Gastrocnemius medialis (tissue), 4 donors: ENCODE measurements around the gene PPP1R17.

Source experiments
- CTCF ChIP-seq, 5 experiments: fragments of 450-650 bp in 3 of 5; fragments of 200-600 bp in 2 of 5; sonication (generic) in 2 of 5; IDR thresholded peaks in 4 of 5; conservative IDR thresholded peaks in 1 of 5; 1 replicate in 4 of 5; 2 replicates in 1 of 5; pipeline ENCODE4 v1.5.1; 2016 to 2019; ENCODE audit warnings: antibody characterized with exemption in 5 of 5, mild to moderate bottlenecking in 3 of 5, moderate library complexity in 3 of 5
- POLR2A ChIP-seq, 2 donors: fragments of 450-650 bp; IDR thresholded peaks; one replicate each; pipeline ENCODE4 v1.6.1; 2017; ENCODE audit warnings: antibody characterized with exemption in 2 of 2, mild to moderate bottlenecking in 2 of 2, moderate library complexity in 2 of 2

DNA sequence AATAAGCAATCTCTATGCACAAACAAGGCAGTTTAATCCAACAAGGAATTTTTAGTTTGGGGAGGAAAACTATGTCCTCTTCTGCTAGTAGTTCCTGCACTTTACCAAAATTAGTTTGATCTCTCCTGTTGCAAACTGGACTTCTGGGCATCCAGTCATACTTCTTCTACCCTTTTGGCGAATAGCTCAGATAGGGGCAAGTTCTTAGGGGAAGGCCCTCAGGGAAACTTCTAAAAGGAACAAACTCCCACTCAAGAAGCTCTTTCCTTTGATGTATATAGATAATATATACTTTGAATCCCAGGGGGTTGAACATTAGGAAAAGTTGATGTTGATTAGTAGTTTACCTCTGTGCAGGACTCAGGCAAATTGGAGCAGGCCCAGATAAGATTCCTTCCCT, 21.5 kb upstream of the PPP1R17 start:
- TF ChIP-seq POLR2A (IDR thresholded peaks at IDR 0.05): no peak
- no peak for TF ChIP-seq CTCF (IDR thresholded peaks at IDR 0.05 in 4 of 5, conservative IDR thresholded peaks at IDR 0.05 in 1 of 5)
